MCF 10A (cell line): ENCODE measurements around the gene MRPS12. TPM values are rescaled to one million over a fixed set of nuclear protein-coding genes. Genes with fewer than 3 reads are reported as not detected.

Experiments used
- BruUV-seq: library from RNA; stranded (reverse); fragments of 400-500 nt; replicated peaks from 2 replicates; lab custom pipeline; 2021; lab: Mats Ljungman, UMichigan
- CTCF ChIA-PET: fragments of 300-600 bp; sonication (Branson Sonifier 250); formaldehyde crosslinking; extraction: SDS; loops from one replicate; lab custom pipeline; 2021; ENCODE audit warnings: antibody characterized with exemption, inconsistent platforms; lab: Yijun Ruan, JAX
- POLR2A ChIA-PET: fragments of 300-600, 350-650 bp; sonication (Branson Sonifier 250); formaldehyde crosslinking; extraction: SDS; loops from one replicate; lab custom pipeline; 2020; ENCODE audit warnings: antibody characterized with exemption, inconsistent platforms; lab: Yijun Ruan, JAX
- DNase-seq: peaks from one replicate; pipeline ENCODE4 v3.0.0-alpha.2; 2018; ENCODE audit not compliant: unreplicated experiment
- H3K27ac Mint-ChIP-seq: one replicate; pipeline ENCODE4 v1.8.0; 2022; ENCODE audit warnings: mild to moderate bottlenecking, low read depth, mixed read lengths; ENCODE audit not compliant: unreplicated experiment
- H3K27me3 Mint-ChIP-seq: one replicate; pipeline ENCODE4 v1.8.0; 2022; ENCODE audit warnings: mixed read lengths; ENCODE audit not compliant: insufficient read depth, unreplicated experiment
- H3K36me3 Mint-ChIP-seq: one replicate; pipeline ENCODE4 v1.8.0; 2022; ENCODE audit warnings: mild to moderate bottlenecking, moderate library complexity, mixed read lengths; ENCODE audit not compliant: insufficient read depth, unreplicated experiment
- H3K4me1 Mint-ChIP-seq: one replicate; pipeline ENCODE4 v1.8.0; 2022; ENCODE audit warnings: mixed read lengths; ENCODE audit not compliant: insufficient read depth, unreplicated experiment
- H3K4me3 Mint-ChIP-seq: one replicate; pipeline ENCODE4 v1.8.0; 2022; ENCODE audit warnings: mild to moderate bottlenecking, moderate library complexity, mixed read lengths; ENCODE audit not compliant: unreplicated experiment
- H3K9me3 Mint-ChIP-seq: one replicate; pipeline ENCODE4 v1.8.0; 2022; ENCODE audit warnings: mixed read lengths; ENCODE audit not compliant: unreplicated experiment
- CTCF ChIP-seq: fragments of 200-600 bp; IDR thresholded peaks from one replicate; pipeline ENCODE4 v1.8.0; 2022; ENCODE audit warnings: antibody characterized with exemption, mild to moderate bottlenecking; ENCODE audit not compliant: unreplicated experiment
- intact Hi-C: fragments of 100-400 bp; cut with micrococcal nuclease; formaldehyde crosslinking; loops from 2 replicates; pipeline ENCODE4 v1.14.1; 2022
- total RNA-seq: library from RNA; stranded (reverse); gene quantifications from 2 replicates; pipeline ENCODE4 v1.2.3, GENCODE V29; 2022

Gene MRPS12
- total RNA-seq, 1 experiment from 2014 or later = 53.3 TPM

GRCh38 chr19:38908911-38909310, 21.8 kb upstream of the MRPS12 start:
- BruUV-seq = no TSS peak
- Mint-ChIP-seq H3K27me3 (no peaks in the 10 kb centered on the region), H3K9me3 (no peaks in the 10 kb centered on the region), H3K4me3 (no peak overlapping the region), H3K27ac (no peak overlapping the region), H3K4me1 (no peaks in the 10 kb centered on the region), H3K36me3 (peaks cover 31% of the 10 kb centered on the region)
- intact Hi-C loops = no loop called here
- ChIA-PET CTCF (no interaction called here), POLR2A (interaction anchor here (0.6 to 1.1 kb wide), 3 partner anchors 9 to 59 kb away, joined by 3 to 4 read pairs (median 3); partner anchors contain the start of gene HNRNPL)
- no peak for DNase-seq
- no peak for TF ChIP-seq CTCF

DNA sequence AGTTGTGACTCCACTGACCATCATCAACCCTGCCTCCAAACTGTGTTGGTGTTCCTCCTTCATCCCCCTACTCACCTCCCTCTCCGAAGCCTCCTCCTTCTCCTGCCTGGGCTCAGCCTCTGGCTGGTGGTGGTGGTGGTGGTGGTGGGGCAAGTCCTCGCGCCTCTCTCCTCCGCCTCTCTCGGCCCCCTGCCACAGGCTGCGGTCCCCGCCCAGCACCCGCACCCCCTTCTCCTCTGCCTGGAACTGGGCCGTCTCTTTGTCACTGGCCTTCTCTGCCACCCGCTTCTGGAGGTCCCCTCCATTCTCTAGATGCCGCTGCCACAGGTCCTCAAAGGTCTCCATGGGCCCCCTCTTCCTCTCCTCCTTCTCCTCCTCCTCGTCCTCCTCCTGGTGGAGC, 20.3 kb upstream of the MRPS12 start:
- H3K27ac Mint-ChIP-seq = no peak overlapping the region
- DNase-seq = no peak
- ChIA-PET POLR2A (no interaction called here), CTCF (no interaction called here)
- TF ChIP-seq CTCF = no peak
- H3K4me1 Mint-ChIP-seq = no peaks in the 10 kb centered on the region
- intact Hi-C loops = no loop called here
- H3K4me3 Mint-ChIP-seq = no peak overlapping the region
- no peaks in the 10 kb centered on the region for H3K9me3 Mint-ChIP-seq
- no TSS peak for BruUV-seq
- no peaks in the 10 kb centered on the region for H3K27me3 Mint-ChIP-seq
- peaks cover 31% of the 10 kb centered on the region for H3K36me3 Mint-ChIP-seq

DNA sequence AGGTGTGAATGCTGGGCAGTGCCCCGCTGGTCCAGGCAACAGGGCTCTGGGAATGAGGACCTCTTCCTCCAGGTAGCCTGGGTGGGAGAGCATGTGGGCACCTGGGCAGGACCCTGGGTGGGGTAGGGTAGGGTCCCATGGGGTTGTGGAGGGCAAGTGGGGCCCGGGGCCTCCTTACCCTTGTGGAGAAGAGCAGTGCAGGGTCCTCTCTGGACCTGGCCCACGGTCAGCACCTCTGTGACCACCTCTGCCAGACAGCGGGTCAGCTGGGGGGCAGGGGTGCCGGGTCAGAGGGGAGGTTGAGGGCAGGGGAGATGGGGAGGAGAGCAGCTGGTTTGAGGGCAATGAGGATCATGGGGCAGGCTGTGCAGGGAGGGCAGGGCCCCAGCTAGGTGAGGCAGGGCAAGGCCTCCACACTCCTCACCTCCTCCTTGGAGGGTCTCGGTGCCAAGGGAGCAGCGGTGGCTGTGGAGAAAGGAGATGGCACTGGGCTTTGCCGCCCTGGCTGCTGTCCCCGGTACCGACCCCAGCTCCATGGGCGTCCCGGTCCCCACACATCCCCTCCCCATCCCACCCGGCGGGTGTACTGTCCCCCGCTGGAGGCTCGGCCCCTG, 19.2 kb upstream of the MRPS12 start:
- H3K27me3 Mint-ChIP-seq = no peaks in the 10 kb centered on the region
- POLR2A ChIA-PET = interaction anchor here (0.6 to 0.9 kb wide), 2 partner anchors 8 to 12 kb away, joined by 3 to 5 read pairs; partner anchors contain the start of genes NFKBIB and SIRT2
- H3K27ac Mint-ChIP-seq = no peak overlapping the region
- CTCF ChIA-PET = no interaction called here
- no peak overlapping the region for H3K4me3 Mint-ChIP-seq
- peaks cover 24% of the 10 kb centered on the region for H3K36me3 Mint-ChIP-seq
- TF ChIP-seq CTCF = no peak
- H3K9me3 Mint-ChIP-seq = no peaks in the 10 kb centered on the region
- intact Hi-C loops = no loop called here
- no peaks in the 10 kb centered on the region for H3K4me1 Mint-ChIP-seq
- no TSS peak for BruUV-seq
- no peak for DNase-seq

GRCh38 chr19:38912600-38913514, 17.9 kb upstream of the MRPS12 start:
- POLR2A ChIA-PET = interaction anchor here (0.6 kb wide), 1 partner anchor 15 kb away, joined by 3 read pairs; no protein-coding TSS in a partner anchor

More at GRCh38 chr19:38912600-38913514, 17.9 kb upstream of the MRPS12 start:
- no peak for TF ChIP-seq CTCF
- H3K27ac Mint-ChIP-seq = no peak overlapping the region
- H3K27me3 Mint-ChIP-seq = no peaks in the 10 kb centered on the region
- H3K9me3 Mint-ChIP-seq = no peaks in the 10 kb centered on the region
- DNase-seq = no peak
- H3K4me3 Mint-ChIP-seq = no peak overlapping the region
- CTCF ChIA-PET = interaction anchor here (0.5 to 1.5 kb wide), 4 partner anchors 17 to 509 kb away, joined by 3 to 6 read pairs (median 4); partner anchors contain the start of genes MRPS12 and SARS2
- no TSS peak for BruUV-seq
- intact Hi-C loops = no loop called here
- peaks cover 11% of the 10 kb centered on the region for H3K36me3 Mint-ChIP-seq
- H3K4me1 Mint-ChIP-seq = no peaks in the 10 kb centered on the region
